HL-60/S4 treated with phorbol 12-myristate 13-acetate at 8.2 ng/mL for 4 days and 3 days (cell line): ENCODE data around the gene MAN1B1.

Experiments
- in situ Hi-C: fragments of 300-500 bp; cut with MboI; formaldehyde crosslinking; loops from 2 replicates; pipeline ENCODE4 v1.15.0; 2022; ENCODE audit warnings: low sequenced_read_pairs

The MAN1B1 gene

DNA sequence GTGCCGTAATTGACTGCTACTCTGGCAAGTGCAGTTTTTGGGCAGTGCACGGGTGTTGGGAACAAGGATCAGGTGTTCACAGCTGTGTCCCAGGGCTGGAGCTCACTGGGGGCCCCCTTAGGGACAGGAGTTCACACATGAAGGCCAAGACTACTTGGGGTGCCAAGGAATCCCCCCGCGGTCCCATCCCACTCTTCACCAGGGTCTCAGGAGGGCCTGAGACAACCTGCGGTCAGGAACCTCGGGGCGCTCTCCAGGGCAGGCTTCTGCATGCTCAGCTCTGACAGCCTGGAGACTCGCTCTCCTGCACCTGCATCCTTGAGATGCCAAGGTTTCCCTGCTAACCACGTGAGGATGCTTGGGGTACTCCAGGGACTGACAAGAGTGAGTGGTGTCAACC is 2.3 kb upstream of the MAN1B1 start:
- in situ Hi-C loops = no loop called here

DNA sequence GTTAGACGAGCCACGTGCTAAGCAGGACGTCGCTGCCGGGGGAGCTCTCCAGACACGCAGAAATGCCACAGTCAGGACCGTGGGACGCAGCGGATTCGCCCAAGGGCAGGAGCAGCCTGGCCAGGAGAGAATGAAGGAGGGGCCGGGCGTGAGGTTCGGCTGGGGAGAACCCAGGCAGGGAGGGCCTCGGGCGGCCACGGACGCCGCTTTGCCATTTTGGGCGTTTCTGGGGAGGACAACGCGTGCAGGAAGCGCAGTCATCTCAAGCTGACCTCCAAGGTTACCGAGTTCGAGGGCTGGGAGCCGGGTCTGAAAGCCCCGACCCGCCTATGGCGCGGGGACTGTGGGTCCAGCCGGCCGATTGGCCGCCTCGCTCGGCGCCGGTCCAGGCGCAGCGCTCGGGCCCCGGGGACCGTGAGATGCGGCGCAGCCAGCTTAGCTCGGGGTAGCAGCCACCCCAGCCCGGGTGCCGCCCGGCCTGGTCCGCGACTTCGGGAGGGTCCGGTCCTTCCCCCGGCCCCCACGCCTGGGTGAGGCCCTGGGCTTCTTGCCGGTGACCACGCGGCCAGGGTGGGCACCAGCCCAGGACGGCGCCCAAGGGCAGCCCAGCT is 760 bp upstream of the MAN1B1 start:
- in situ Hi-C loops = no loop called here

DNA sequence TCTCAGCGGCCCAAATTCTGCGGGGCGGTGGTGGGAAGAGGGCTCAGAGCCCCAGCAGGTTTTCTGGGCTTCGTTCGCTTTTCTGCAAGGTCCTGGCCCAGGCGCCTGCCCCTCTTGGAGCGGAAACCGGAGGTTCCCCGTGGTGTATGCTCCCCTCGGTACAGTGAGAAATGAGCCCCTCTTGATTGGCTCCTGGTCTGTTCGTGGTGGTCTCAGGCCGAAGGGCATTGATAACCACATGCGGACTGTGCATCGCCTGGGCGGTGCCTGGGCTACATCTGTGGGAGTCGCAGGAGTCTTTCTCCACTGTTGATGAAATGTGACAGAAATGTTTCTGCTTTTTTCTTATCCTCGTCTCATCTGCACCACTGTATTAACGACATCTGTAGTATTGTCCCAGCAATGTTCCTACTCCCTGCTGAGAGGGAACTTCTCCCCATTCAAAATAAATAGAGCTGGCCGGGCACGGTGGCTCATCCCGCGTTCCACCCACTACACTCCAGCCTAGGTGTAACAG is 682 bp downstream of the MAN1B1 start:
- in situ Hi-C loops = no loop called here

DNA sequence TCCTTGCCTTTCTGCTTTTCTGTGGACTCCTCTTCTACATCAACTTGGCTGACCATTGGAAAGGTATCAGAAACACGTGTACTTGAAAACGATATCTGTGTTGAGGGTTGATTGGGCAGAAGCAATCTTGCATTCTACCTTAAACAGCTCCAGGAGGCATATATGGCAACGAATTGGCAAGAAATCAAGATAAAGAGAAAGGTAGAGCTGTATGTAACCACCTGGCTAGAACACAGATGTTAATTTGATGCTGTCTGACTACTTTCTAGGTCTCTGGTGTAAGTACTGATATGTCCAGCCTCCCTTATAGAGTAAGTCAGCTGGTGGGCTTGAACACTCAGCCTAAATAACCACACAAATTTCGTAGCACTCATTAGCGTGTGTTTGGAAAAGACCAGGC is 1.3 kb downstream of the MAN1B1 start:
- in situ Hi-C loops = no loop called here

DNA sequence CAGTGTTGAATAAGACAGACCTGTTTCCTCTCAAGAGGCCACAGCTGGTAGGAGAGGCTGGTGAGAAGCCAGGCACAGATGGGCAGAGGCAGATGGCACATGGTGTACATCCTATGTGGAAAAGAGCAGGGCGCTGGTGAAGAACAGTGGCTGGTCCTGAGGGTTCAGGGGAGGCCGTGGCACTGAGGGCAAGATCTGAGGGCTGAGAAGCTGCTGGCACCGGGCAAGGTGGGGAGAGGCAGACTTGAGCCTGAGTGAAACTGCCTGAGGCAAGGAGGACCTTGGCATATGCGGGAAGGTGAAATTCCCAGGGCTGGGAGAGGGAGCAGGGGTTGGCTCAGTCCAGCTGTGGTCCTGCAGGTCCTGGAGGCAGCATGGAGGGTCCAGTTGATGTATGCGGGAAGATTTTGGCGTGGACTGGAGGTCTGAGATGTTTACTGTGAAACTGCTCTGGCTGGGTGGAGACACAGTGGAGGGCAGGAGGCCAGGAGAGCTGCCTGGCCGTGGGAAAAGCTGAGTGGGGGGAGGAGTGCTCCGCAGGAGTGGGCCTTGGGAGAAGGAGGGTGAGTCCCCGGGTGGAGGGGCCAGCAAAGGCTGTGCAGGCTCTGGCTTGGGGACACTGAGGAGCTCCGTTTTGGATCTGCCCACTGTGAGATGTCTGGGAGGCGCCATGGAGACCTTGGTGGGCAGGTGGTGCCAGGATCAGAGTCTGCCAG is 2.6 kb downstream of the MAN1B1 start:
- in situ Hi-C loops = no loop called here

DNA sequence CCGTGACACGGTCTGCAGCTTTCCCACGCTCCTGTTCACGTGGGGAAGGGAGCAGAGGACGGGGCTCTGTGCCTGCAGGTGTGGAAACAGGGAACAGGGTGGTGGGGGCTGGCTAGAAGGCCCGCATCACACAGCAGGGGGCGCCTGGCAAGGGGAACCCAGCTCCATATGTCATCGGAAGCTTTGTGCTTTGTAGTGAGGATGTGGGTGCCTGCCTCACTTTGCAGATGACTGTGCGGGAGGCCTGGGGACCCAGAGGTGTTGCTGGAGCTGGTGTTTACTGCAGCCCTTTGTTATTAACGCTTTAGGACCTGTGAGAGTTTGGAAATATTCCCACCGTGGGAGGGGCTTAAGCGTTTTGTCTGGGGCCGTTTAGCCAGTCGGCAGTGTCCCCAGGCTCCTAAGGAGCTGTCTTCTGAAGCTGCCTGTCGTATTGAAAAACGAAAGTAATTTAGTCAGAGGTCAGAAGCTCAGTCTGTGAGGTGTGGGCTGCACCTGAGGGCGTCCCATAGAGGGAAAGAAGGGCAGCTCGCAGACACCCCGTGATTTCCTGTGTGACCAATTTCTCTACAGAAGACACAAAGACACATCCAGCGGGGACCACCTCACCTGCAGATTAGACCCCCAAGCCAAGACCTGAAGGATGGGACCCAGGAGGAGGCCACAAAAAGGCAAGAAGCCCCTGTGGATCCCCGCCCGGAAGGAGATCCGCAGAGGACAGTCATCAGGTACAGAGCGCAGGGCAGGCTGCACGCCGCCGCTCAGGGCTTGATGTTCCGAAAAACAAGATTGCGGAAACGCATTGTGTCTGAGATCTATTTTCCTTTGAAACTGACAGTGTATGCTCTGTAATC is 9.1 kb downstream of the MAN1B1 start:
- in situ Hi-C loops = no loop called here

DNA sequence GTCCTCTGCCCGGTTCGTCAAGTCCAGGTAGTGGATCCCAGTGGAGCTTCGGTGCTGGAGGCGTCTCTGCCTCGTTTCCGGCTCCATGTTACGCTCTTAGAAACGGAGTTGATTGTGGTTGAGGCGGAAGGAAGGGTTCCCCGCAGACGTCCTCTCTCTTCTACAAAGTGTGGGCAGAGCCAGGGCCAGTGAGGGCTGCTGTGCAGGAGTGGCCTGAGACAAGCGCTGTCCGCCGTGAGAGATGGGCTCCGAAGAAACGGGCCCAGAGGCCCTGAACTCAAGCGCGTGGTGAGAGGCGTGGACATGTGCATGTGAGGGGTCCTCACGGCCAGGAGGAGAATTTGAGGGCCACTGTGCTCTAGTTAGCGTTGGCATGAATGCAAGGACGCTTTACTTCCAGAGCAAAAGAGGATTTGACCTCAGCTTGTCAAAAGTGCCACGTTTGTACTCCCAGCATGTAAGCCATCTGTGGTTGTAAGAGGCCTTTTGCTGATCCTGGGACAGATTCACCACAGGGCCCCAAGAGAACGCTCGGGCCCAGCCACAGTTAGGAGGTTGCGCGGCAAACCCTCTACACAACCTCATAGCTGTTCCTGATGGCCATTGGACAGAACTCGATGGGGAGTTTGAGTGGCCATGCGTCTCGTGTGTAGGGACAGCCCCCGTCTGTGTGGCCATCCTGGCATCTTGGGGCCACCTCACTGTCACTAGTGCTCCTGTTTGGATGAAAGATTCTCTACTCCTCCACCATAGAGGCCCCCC is 10.2 kb downstream of the MAN1B1 start:
- in situ Hi-C loops = no loop called here

DNA sequence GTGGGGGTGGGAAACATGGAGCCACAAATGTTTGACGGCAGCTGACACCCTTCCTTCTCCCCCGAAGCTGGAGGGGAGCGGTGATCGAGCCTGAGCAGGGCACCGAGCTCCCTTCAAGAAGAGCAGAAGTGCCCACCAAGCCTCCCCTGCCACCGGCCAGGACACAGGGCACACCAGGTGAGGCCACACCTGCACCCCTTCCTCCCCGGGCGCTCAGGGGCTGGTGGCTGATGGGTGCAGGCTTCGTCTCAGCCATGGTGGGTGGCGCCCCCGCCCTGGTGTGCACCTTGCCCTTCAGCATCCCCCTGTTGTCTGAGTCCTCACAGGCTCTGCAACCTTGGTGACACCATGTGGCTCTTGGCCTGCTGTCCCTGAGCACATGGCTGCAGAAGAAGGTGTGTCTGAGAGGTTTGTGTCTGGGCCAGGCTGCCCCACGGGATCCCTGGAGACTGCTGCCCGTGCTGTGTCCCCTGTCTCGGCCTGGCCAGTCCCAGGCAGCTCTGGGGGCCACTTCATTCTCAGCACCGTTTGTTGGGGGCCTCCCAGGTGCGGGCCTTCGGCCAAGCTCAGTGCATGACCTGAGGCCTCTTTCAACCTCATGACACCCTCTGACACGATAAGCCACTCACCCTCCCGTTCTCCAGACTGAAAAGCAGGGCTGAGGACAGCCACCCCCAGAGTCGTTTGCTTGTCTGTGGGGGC is 11.1 kb downstream of the MAN1B1 start:
- in situ Hi-C loops = no loop called here

DNA sequence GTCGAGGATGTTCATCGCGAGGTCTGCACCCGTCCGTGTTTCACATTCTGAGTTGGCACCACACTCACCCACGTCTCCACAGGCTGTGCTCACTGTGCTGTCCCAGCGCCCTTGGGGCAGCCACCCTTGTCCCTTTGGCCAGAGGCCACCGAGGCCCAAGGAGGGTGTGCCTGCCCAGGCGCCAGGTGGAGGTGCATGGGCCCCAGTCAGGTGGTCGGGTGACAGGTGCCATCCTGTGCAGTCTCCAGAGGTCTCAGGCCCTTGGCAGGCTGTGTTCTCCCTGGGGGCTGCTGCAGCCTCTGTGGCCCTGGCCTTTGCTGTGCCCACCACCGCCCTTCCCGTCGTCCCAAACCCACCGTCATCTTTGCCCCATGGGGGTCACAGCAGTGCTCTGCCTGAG is 12.4 kb downstream of the MAN1B1 start:
- in situ Hi-C loops = no loop called here

DNA sequence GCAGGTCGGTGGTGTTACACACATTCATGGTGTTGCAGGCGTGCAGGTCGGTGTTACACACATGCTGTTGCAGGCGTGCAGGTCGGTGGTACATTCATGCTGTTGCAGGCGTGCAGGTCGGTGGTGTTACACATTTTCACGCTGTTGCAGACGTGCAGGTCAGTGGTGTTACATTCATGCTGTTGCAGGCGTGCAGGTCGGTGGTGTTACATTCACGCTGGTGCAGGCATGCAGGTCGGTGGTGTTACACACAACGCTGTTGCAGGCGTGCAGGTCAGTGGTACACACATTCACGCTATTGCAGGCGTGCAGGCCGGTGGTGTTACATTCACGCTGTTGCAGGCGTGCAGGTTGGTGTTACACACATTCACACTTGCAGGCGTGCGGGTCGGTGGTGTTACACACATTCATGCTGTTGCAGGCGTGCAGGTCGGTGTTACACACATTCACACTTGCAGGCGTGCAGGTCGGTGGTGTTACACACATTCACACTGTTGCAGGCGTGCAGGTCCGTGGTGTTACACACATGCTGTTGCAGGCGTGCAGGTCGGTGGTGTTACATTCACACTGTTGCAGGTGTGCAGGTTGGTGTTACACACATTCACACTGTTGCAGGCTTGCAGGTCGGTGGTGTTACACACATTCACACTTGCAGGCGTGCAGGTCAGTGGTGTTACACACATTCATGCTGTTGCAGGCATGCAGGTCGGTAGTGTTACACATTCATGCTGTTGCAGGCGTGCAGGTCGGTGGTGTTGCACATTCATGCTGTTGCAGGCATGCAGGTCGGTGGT is 16.6 kb downstream of the MAN1B1 start:
- in situ Hi-C loops = no loop called here

DNA sequence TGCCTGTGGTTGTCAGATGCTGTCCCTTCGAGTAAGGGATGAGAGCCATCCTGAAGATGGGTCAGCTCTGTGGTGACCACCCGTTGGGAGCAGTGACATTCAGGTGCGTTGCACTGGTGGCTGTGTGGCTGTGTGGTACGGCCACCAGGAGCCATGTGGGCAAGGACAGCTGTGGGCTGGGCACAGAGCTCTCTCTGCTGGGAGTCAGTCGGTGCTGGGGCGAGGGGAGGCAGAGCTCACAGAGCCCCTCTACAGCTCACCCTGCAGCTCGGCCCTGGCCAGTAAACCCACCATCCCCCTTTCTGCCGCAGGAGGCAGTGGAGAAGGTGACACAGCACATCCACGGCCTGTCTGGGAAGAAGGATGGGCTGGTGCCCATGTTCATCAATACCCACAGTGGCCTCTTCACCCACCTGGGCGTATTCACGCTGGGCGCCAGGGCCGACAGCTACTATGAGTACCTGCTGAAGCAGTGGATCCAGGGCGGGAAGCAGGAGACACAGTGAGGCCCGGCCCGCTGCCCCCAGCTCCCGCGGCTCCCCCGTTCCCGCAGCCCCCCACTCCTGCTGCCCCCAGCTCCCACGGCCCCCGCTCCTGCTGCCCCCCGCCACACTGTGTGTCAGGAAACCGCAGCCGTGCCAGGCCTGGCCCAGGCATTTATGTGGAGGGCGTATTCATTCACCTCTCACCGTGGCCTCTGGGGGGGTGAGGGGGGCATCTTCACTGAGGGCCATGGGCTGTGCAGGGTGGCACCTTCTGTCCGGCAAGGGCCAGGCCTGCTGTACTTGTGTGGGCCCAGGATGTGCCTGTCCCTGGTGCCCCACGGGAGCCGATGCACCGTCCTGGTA is 19.3 kb downstream of the MAN1B1 start:
- in situ Hi-C loops = no loop called here

DNA sequence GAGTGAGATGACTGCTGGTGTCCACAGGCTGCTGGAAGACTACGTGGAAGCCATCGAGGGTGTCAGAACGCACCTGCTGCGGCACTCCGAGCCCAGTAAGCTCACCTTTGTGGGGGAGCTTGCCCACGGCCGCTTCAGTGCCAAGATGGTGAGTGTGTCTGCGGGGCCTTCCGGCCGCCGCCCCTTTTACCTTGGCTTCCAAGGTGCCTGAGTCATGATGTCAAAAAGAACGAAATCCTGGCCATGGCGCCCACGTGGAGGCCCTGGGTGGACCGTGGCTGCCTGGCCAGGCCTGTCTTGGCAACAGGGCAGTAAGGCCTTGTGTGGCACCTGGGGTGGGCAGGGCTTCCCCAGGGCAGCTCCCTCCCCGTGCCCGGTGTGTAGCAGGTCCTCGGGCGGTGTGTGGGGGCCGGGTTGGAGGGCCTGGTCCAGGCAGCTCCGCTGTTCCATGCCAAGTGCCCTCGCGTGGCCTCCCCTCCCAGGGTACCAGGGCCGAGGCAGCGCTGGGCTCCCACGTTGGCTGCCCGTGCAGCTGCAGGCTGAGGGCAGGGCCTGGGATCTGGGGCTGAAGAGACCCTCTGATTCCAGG is 20.0 kb downstream of the MAN1B1 start:
- in situ Hi-C loops = no loop called here

DNA sequence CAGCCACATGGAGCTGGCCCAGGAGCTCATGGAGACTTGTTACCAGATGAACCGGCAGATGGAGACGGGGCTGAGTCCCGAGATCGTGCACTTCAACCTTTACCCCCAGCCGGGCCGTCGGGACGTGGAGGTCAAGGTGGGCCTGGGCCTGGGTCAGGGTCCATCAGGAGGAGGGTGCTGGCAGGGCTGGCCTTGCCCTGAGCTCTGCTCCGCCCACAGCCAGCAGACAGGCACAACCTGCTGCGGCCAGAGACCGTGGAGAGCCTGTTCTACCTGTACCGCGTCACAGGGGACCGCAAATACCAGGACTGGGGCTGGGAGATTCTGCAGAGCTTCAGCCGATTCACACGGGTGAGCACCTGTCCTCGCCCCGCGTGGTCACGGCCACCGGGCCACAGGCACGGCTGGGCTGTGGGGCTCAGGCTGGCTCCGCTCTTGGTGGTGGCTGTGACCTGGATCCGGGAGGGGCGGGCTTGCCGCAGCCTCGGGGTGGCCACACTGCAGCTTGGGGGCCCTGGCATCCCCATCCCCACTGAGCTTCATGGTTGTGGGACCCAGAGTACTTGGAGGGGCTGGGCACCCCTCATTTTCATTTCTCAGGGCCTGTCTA is 20.6 kb downstream of the MAN1B1 start:
- in situ Hi-C loops = no loop called here

DNA sequence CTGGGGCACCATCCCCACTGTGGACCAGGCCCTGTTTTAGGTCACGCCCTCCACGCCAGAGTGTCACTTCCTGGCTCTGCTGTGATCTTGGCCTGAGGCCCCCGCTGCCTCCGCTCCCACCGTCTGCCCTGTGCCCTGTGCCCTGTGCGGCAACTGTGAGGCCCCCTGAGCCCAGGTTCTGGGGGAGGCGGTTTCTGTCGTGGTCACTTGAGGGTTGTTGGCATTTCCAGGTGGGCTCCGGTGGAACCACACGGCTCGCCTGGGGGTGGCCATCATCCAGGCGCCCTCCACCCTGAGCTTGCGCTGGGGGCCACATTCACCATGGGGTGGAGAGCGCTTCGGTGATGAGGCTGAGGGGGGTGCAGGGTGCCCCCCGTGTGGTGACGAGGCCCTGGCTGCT is 21.2 kb downstream of the MAN1B1 start:
- in situ Hi-C loops = no loop called here

DNA sequence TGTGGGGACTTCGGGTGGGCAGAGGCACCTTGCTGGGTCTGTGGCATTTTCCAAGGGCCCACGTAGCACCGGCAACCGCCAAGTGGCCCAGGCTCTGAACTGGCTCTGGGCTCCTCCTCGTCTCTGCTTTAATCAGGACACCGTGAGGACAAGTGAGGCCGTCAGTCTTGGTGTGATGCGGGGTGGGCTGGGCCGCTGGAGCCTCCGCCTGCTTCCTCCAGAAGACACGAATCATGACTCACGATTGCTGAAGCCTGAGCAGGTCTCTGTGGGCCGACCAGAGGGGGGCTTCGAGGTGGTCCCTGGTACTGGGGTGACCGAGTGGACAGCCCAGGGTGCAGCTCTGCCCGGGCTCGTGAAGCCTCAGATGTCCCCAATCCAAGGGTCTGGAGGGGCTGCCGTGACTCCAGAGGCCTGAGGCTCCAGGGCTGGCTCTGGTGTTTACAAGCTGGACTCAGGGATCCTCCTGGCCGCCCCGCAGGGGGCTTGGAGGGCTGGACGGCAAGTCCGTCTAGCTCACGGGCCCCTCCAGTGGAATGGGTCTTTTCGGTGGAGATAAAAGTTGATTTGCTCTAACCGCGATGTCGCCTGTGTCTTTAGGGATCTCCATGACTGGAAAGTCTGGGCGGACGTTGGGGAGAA is 21.9 kb downstream of the MAN1B1 start:
- in situ Hi-C loops = no loop called here

DNA sequence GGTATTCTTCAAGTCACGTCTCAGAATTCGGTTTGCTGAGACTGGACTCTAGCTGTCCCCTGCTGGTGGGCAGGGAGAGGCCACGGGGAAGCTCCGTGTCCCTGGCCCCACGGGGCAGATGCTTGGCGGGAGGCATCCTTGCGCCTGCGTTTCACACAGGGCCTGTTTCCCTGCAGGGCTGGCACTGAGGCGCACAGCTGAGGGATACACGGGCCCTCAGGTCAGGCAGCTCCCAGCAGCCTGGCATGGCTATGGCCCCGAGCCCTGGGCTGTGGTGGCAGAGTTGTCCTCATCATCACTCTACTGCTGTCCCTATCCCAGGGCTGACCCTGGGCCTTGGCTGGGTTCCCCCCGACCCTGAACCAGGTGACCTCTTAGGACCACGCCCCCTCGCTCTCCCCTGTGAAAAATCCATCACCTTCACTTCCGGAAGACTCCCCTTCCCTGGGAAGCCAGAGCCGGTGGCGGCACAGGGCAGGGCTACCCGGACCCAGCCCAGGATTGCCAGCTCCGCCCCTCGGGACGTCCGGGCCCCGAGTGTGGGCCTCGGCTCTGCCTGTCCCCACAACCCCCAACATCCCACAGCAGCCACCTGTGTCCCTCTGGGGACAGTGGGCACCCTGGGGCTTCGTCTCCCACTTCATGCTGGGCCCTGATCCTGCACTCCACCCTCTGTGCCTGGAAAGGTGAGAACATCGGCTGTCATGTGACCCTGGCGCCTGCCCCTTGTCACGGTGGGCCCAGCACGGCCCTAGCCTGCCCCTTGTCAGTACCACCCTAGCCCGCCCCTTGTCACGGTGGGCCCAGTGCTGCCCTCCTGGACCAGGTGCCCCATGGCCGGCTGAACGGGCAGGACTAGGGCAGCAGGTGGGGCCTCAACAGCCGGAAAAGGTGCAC is 22.7 kb downstream of the MAN1B1 start:
- in situ Hi-C loops = no loop called here
